Heart right ventricle (tissue), 16 donors: ENCODE results near the gene PRSS8. TPM values are rescaled to one million over a fixed set of nuclear protein-coding genes. Genes with fewer than 3 reads are reported as not detected.
A peak's percentile ranks its signal among the peaks of the same experiment; 100 is the strongest.

Experiments used
- ATAC-seq, 8 donors: fragments of 200-7000 bp; cut with Tn5 transposase; one replicate each; pipeline ENCODE4 v1.9.1; 2020; ENCODE audit warnings: mild to moderate bottlenecking in 8 of 8, moderate library complexity in 8 of 8, moderate number of reproducible peaks in 1 of 8
- DNase-seq, 2 donors: peaks; one replicate each; pipeline ENCODE4 v3.0.0-alpha.2; 2020
- H3K27ac ChIP-seq, 10 donors: fragments of 200-600 bp; sonication (generic) in 2 of 10; one replicate each; pipeline versions ENCODE4 v1.5.0 to v1.8.0; 2020 to 2022; ENCODE audit warnings: mild to moderate bottlenecking in 3 of 10
- H3K27me3 ChIP-seq, 7 donors: fragments of 200-600 bp; one replicate each; pipeline ENCODE4 v1.8.0; 2021 to 2022; ENCODE audit warnings: mild to moderate bottlenecking in 2 of 7
- H3K36me3 ChIP-seq, 9 donors: fragments of 200-600 bp; sonication (generic) in 1 of 9; one replicate each; pipeline versions ENCODE4 v1.5.0 to v1.8.0; 2020 to 2022; ENCODE audit warnings: mild to moderate bottlenecking in 2 of 9
- H3K4me1 ChIP-seq, 9 donors: fragments of 200-600 bp; sonication (generic) in 1 of 9; one replicate each; pipeline versions ENCODE4 v1.5.0 to v1.8.0; 2020 to 2022; ENCODE audit warnings: mild to moderate bottlenecking in 4 of 9
- H3K4me3 ChIP-seq, 10 donors: fragments of 200-600 bp; sonication (generic) in 2 of 10; one replicate each; pipeline versions ENCODE4 v1.5.0 to v1.8.0; 2020 to 2022; ENCODE audit warnings: mild to moderate bottlenecking in 7 of 10, moderate library complexity in 2 of 10
- H3K9me3 ChIP-seq, 11 donors: fragments of 200-600 bp in 10 of 11; sonication (generic) in 2 of 11; one replicate each; pipeline versions ENCODE4 v1.5.0 to v1.8.0; 2013 to 2022; ENCODE audit warnings: mild to moderate bottlenecking in 2 of 11, control low read depth in 1 of 11, moderate library complexity in 1 of 11
- WGBS, 2 donors: extraction: QIAGEN DNeasy Blood & Tissue Kit; methylation state at CpG; one replicate each; pipeline ENCODE4 v1.1.7; 2013; ENCODE audit warnings: inconsistent platforms in 1 of 2; 5-methylcytosine and 5-hydroxymethylcytosine counted together
- intact Hi-C, 10 donors: fragments of 100-400 bp; cut with DNase I; formaldehyde crosslinking; loops; one replicate each; pipeline versions ENCODE4 v1.11.1 to v1.14.2; 2022
- polyA plus RNA-seq, 2 donors: library from polyadenylated mRNA; stranded (reverse); fragments of 200-250 nt; gene quantifications; one replicate each; pipeline ENCODE4 v1.2.3, GENCODE V29; 2013
- total RNA-seq, 10 donors: library from RNA; stranded (reverse); fragmentation: NEBNext Ultra II Directional in 3 of 10; extraction: Animal tissue kit (Norgen Biotek cat#: 25700) in 3 of 10; gene quantifications; one replicate each; pipeline versions ENCODE4 v1.2.1 to v1.2.4, GENCODE V29; 2021 to 2023
- TF ChIP-seq, protein P1 (sequence below), 9 donors: fragments of 200-600 bp; sonication (generic) in 2 of 9; IDR thresholded peaks; one replicate each; pipeline versions ENCODE4 v1.5.0 to v1.8.0; 2021 to 2022; ENCODE audit warnings: antibody characterized with exemption in 9 of 9, mild to moderate bottlenecking in 5 of 9, moderate library complexity in 1 of 9
- donor health status: Arrhythmogenic right ventricular cardiomyopathy.
- donor health status: ischemic (EF 13 %, LVEDD 7.1; RV severe dilation, severe dysfunction).
- donor health status: healthy with polysubstance abuse.
- donor health status: DM: no; HTN: yes; CAD: no.
- donor health status: DM: no; HTN: no; CAD: no.
- donor health status: ischemic (EF 25% LVEDD 6.9; RV normal size, moderate dysfunction).
- donor health status: ischemic (EF 25% LVEDD 5.7; RV mildly dilated, moderate dysfunction).
- donor health status: healthy.
- donor health status: DM: yes; HTN: yes; CAD: no.
- donor health status: Ischemic cardiomyopathy.
- donor health status: ischemic (EF 35%, LVEDD 5.7; RV mildly dilated, moderate dysfunction).
- donor health status: nonischemic (EF 11% LVEDD 7.7; RV severe dilation, severe dysfunction).
- donor health status: DM: yes; HTN: yes; CAD: no.
- donor health status: PGD.
- donor health status: ischemic (EF 29% LVEDD 5.4; RV normal size, mild dysfunction).
- donor health status: nonischemic (EF 23%, LVEDD 6.1; RV moderate dilation, normal function).

PRSS8 gene
- total and polyA plus RNA-seq, 12 donors: 0.09 to 0.57 (median 0.16) TPM; not detected in 7

GRCh38 chr16:31108035-31108793, 27.3 kb downstream of the PRSS8 start, which contains the start of gene BCKDK:
BCKDK (plus strand) TSS chr16:31108386; CDS start chr16:31109224, 838 bp downstream.
- ATAC-seq (peak; percentile 72 to 91 (median 82)), DNase-seq (peak; percentile 70 to 85)
- Histone ChIP-seq H3K4me1 (peaks cover 15 to 47% (median 29%) of the 10 kb centered on the region in 9 donors), H3K4me3 (peak within 1 kb of the TSS; percentile 81 to 100 (median 98)), H3K27ac (peak within 1 kb of the TSS; percentile 85 to 99 (median 96)), H3K27me3 (no peaks in the 10 kb centered on the region), H3K9me3 (no peaks in the 10 kb centered on the region), H3K36me3 (peaks cover 0 to 41% (median 30%) of the 10 kb centered on the region in 9 donors)
- TF ChIP-seq, protein P1, sequence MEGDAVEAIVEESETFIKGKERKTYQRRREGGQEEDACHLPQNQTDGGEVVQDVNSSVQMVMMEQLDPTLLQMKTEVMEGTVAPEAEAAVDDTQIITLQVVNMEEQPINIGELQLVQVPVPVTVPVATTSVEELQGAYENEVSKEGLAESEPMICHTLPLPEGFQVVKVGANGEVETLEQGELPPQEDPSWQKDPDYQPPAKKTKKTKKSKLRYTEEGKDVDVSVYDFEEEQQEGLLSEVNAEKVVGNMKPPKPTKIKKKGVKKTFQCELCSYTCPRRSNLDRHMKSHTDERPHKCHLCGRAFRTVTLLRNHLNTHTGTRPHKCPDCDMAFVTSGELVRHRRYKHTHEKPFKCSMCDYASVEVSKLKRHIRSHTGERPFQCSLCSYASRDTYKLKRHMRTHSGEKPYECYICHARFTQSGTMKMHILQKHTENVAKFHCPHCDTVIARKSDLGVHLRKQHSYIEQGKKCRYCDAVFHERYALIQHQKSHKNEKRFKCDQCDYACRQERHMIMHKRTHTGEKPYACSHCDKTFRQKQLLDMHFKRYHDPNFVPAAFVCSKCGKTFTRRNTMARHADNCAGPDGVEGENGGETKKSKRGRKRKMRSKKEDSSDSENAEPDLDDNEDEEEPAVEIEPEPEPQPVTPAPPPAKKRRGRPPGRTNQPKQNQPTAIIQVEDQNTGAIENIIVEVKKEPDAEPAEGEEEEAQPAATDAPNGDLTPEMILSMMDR (IDR thresholded peaks at IDR 0.05): no peak
- intact Hi-C loops: loop anchor here in 5 of 10 donors (2.0 to 5.0 kb wide), 3 partner anchors 34 to 36 kb away; partner anchors contain the start of genes ZNF646 (in 1 of the 5) and ZNF668 (in 1 of the 5)
- 3% methylated on average over 60 to 68 of the region's 68 CpGs for WGBS, 2 donors

- no peak for ATAC-seq
- intact Hi-C loops: loop anchor here in 4 of 10 donors (5.0 kb wide), 2 partner anchors 35 kb away; partner anchors contain the start of genes ZNF646 (in 1 of the 4) and ZNF668 (in 1 of the 4)
- 96 to 98% methylated on average over 6 of the region's 6 CpGs for WGBS, 2 donors
- Histone ChIP-seq H3K4me3 (peak overlapping the region in 2 of 10 donors; percentile 98 to 99), H3K27me3 (no peaks in the 10 kb centered on the region), H3K4me1 (peaks cover 8 to 39% (median 22%) of the 10 kb centered on the region in 9 donors), H3K9me3 (no peaks in the 10 kb centered on the region), H3K36me3 (peaks cover 0 to 34% (median 25%) of the 10 kb centered on the region in 9 donors), H3K27ac (peak overlapping the region in 7 of 10 donors; percentile 87 to 99 (median 97))
- no peak for DNase-seq
- TF ChIP-seq, protein P1 (IDR thresholded peaks at IDR 0.05): no peak
Measured at GRCh38 chr16:31107465-31107867, 28.1 kb downstream of the PRSS8 start.

- H3K4me1 ChIP-seq: peaks cover 7 to 32% (median 15%) of the 10 kb centered on the region in 9 donors
- H3K36me3 ChIP-seq: peaks cover 0 to 27% (median 18%) of the 10 kb centered on the region in 9 donors
- no peak for DNase-seq
- 90 to 91% methylated on average over 28 of the region's 28 CpGs for WGBS, 2 donors
- H3K4me3 ChIP-seq: no peak overlapping the region
- TF ChIP-seq, protein P1 (IDR thresholded peaks at IDR 0.05): no peak
- no peaks in the 10 kb centered on the region for H3K27me3 ChIP-seq
- peak overlapping the region in 2 of 10 donors; percentile 83 to 84 for H3K27ac ChIP-seq
- no peaks in the 10 kb centered on the region for H3K9me3 ChIP-seq
- intact Hi-C loops: loop anchor here in 4 of 10 donors (5.0 kb wide), 2 partner anchors 34 to 36 kb away; partner anchors contain the start of genes ZNF646 (in 1 of the 4) and ZNF668 (in 1 of the 4)
- no peak for ATAC-seq
Measured at GRCh38 chr16:31106509-31107464, 28.7 kb downstream of the PRSS8 start.
